H7 (cell line): Measurements from ENCODE around the gene FCMR. TPM values are rescaled to one million over a fixed set of nuclear protein-coding genes. Genes with fewer than 3 reads are reported as not detected.
"Not testable (repeated sequence)": the region's sequence is repeated elsewhere in the genome, so short reads cannot be mapped to it uniquely, and the experiment has no call there.

Experiments used
- DNase-seq: peaks from one replicate; pipeline ENCODE4 v3.0.0; 2012
- H3K27me3 ChIP-seq: 2 replicates; pipeline ENCODE4 v1.6.0; 2011; ENCODE audit warnings: mild to moderate bottlenecking, low read length; ENCODE audit not compliant: control insufficient read depth, insufficient read depth
- H3K36me3 ChIP-seq: replicated peaks from 2 replicates; pipeline ENCODE4 v1.5.1; 2011; ENCODE audit warnings: low read length; ENCODE audit not compliant: control insufficient read depth, insufficient read depth
- H3K4me3 ChIP-seq: 2 replicates; pipeline ENCODE4 v1.5.1; 2011; ENCODE audit warnings: low read depth, mild to moderate bottlenecking, control low read depth, low read length, moderate library complexity; ENCODE audit not compliant: insufficient read depth
- total RNA-seq: library from RNA; depleted of rRNA; stranded (reverse); fragments of >200 nt; shearing (Covaris generic); gene quantifications from 2 replicates; pipeline ENCODE4 v1.2.3, GENCODE V29; 2014

FCMR gene
- total RNA-seq, 1 experiment from 2014 or later, result not detected

GRCh38 chr1:206868264-206868663 lies 53.5 kb downstream of the FCMR start:
- no peak for DNase-seq
- no peaks in the 10 kb centered on the region for H3K36me3 ChIP-seq
- H3K27me3 ChIP-seq, result no peaks in the 10 kb centered on the region; the same call in 1 of the 2 replicates
- H3K4me3 ChIP-seq, result no peak overlapping the region

DNA sequence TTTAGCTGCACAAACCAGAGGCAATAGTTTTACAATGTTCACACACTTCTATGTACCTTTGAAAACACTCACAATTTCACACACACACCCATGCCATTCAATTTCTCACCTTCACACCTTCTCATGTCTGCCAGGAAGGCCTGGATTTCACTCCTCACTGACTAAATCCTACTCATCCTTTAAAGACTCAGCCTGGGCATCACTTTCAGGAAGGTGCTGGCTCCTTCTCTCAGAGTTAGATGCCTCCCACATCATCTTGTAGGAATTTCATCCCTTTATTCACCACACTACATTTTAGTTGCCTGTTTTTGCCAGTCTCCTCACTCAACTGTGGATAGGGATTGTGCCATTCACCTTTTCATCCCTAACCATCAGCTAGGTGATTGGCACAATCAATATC lies 54.0 kb downstream of the FCMR start:
- H3K4me3 ChIP-seq, result no peak overlapping the region
- DNase-seq, result no peak
- no peaks in the 10 kb centered on the region for H3K36me3 ChIP-seq
- H3K27me3 ChIP-seq, result no peaks in the 10 kb centered on the region; the same call in 1 of the 2 replicates

- no peaks in the 10 kb centered on the region for H3K36me3 ChIP-seq
Measured at GRCh38 chr1:206867239-206867638, 54.5 kb downstream of the FCMR start.

GRCh38 chr1:206866062-206866461 lies 55.7 kb downstream of the FCMR start:
- H3K4me3 ChIP-seq, result no peak overlapping the region
- H3K36me3 ChIP-seq, result no peaks in the 10 kb centered on the region
- no peak for DNase-seq
- H3K27me3 ChIP-seq, result no peaks in the 10 kb centered on the region; the same call in 1 of the 2 replicates

More at GRCh38 chr1:206867239-206867638, 54.5 kb downstream of the FCMR start:
- no peak for DNase-seq
- no peak overlapping the region for H3K4me3 ChIP-seq
- no peaks in the 10 kb centered on the region; the same call in 1 of the 2 replicates for H3K27me3 ChIP-seq

DNA sequence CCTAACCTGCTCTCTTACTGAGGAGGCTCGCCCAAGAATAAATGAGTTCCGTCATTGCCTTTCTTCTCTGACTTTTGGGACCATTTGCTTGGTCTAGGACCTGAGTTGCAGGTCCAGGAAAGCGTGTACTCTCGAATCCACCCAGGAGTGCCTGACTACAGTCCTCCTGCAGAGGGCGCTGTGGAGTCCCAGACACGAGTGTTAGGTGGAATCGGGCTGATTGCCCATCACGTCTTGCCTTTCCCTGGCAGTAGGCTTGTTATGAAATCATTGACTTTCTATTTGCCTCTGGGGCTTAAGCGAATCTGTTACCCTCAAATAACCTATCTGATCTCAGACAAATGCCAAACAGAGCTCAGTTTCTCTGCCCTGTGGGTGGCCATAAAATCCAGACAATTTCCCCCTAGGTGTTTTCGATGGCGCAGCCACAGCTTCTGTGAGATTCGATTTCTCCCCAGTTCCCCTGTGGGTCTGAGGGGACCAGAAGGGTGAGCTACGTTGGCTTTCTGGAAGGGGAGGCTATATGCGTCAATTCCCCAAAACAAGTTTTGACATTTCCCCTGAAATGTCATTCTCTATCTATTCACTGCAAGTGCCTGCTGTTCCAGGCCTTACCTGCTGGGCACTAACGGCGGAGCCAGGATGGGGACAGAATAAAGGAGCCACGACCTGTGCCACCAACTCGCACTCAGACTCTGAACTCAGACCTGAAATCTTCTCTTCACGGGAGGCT lies 56.6 kb downstream of the FCMR start, which contains the start of gene IL20:
IL20 (plus strand) TSS at position 685 of the 733 bp plus-strand sequence. CDS start 230 bp downstream, outside the sequence.
- peak; percentile 64 for DNase-seq
- Histone ChIP-seq H3K36me3 (no peaks in the 10 kb centered on the region), H3K4me3 (no peak within 1 kb of the TSS), H3K27me3 (no peaks in the 10 kb centered on the region; the same call in 1 of the 2 replicates)

DNA sequence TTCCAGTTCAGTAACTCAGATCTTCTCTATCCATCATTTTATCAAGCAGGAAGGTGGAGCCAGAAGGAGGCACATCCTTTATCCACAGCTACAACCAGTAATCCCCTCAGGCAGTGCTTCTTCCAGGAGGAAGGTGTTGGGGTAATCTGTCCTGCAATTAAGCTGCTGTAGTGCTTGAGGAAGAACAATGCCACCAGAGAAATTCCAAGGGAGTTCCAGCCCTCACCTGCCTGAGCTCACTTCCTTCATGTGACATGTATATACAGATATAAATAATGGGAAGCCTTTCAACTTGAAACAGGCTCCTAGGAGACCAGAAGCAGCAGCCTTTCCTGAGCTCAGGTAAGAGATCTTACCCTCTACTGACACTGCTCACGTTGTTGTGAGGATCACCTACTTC lies 58.5 kb downstream of the FCMR start:
- Histone ChIP-seq H3K36me3 (no peaks in the 10 kb centered on the region), H3K27me3 (no peaks in the 10 kb centered on the region; the same call in 1 of the 2 replicates), H3K4me3 (no peak overlapping the region)
- DNase-seq, result no peak

DNA sequence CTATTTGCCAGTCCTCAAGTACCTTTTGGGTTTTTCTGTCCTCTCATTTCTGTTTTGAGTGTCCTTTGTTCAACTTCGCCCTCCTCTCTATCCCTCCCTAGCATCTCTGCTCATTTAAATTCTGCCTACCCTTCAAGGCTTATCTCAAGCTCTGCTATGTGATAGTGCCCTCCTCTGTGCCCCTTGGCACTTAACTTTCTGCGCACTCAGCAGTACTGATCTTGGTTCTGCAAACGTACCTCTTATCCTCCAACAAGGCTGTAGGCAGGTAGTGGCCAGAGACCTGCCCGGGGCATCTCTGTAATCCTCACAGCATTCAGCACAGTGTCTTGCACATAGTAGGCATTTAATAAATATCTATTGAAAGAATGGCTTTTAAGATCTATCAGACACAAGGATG lies 61.6 kb downstream of the FCMR start:
- DNase-seq, result no peak
- H3K36me3 ChIP-seq, result no peaks in the 10 kb centered on the region

DNA sequence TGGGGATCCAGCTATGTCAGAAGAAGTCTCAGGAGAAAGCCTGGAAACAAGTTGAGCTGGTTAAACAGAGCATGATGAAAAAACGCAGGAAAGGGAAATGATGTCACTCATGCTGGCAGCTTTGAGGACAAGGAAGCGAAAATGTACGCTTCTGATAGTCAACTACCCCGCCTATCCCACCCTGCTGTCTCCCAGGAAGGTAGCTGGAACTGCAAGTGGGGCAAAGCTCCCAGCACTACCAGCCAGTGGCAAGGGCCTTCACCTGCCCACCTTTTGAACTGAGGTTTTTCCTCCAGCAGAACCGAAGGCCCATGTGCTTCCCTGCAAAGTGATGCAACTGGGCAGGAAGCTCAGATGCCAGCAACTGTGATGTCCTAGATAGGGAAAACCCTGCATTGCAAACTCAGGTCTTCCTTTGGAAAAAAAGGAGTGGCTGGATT lies 62.6 kb downstream of the FCMR start:
- no peak overlapping the region for H3K4me3 ChIP-seq
- H3K27me3 ChIP-seq, result no peaks in the 10 kb centered on the region; the same call in 1 of the 2 replicates
- DNase-seq, result no peak
- no peaks in the 10 kb centered on the region for H3K36me3 ChIP-seq

More for the DNA sequence above, 61.6 kb downstream of the FCMR start:
- Histone ChIP-seq H3K27me3 (no peaks in the 10 kb centered on the region; the same call in 1 of the 2 replicates), H3K4me3 (no peak overlapping the region)

- DNase-seq, result no peak
- no peaks in the 10 kb centered on the region for H3K36me3 ChIP-seq
- no peaks in the 10 kb centered on the region; the same call in 1 of the 2 replicates for H3K27me3 ChIP-seq
- H3K4me3 ChIP-seq, result no peak overlapping the region
Measured at GRCh38 chr1:206856674-206857464, 64.9 kb downstream of the FCMR start.

DNA sequence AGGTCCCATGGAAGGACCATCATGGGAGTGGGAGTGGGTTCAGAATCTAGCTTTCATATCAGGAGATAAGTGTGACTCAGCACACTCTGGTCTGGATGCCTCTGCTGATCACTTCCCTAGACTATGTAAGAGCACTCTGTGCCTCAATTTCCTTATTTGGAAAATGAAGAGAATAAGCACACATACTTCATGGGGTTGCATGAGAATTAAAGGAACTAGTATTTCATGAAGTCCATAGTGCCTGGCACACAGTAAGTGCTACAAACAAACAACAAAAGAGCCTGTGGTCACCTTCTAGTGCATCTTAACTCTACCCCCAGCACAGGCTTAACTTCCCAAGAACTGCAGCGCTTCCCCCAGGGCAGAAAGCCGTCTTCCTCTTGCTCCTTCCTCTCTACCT lies 65.9 kb downstream of the FCMR start:
- no peak for DNase-seq
- no peaks in the 10 kb centered on the region for H3K36me3 ChIP-seq
- no peak overlapping the region for H3K4me3 ChIP-seq
- no peaks in the 10 kb centered on the region; the same call in 1 of the 2 replicates for H3K27me3 ChIP-seq

DNA sequence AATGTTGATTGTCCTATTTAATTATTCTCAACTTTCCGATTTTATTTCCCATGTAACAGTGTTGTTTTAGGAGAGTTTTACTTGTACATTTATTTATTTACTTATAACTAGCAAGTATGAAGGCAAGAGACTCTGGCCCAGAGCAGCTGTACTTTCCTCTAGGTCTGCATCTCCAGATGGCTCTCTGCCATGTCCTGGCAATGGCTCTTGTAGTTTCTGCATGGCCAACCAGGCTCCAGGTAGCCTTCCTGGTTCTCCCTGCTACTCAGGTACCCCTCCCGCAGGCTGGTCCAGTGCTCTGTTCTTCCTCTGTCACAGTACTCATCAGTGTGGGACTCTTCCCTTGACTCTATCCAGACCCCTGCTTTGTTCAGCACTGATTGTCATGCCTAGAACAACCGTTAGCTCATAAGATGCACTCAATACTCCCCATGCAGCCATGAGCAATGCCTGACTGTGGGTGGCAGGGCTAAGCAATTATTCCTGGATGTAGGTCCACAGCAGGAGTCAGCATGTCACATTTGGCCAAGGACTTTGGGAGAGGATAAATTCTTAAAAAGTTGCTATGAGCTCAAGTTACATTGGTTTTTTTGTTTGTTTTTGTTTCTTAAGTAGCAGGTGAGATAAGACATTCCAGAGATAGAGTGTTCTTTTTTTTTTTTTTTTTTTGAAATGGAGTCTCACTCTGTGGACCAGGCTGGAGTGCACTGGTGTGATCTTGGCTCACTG lies 67.2 kb downstream of the FCMR start:
- H3K4me3 ChIP-seq, result no peak overlapping the region
- H3K27me3 ChIP-seq, result no peaks in the 10 kb centered on the region; the same call in 1 of the 2 replicates
- no peaks in the 10 kb centered on the region for H3K36me3 ChIP-seq
- no peak for DNase-seq

DNA sequence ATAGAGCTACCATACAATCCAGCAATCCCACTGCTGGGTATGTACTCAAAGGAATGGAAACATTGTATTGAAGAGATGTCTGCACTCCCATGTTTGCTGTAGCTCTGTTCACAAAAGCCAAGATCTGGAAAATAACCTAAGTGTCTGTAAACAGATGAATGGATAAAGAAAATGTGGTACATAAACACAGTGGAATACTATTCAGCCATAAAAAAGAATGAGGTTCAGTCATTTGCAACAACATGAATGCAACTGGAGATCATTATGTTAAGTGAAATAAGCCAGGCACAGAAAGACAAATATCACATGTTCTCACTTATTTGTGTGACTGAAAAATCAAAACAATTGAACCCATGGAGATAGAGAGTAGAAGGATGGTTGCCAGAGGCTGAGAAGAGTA lies 68.0 kb downstream of the FCMR start:
- H3K4me3 ChIP-seq, H3K36me3 ChIP-seq, H3K27me3 ChIP-seq, DNase-seq: not testable (repeated sequence)
